Measurements from ENCODE around the gene SMIM14. TPM values are rescaled to one million over a fixed set of nuclear protein-coding genes. Genes with fewer than 3 reads are reported as not detected.
"Not testable (repeated sequence)": the region's sequence is repeated elsewhere in the genome, so short reads cannot be mapped to it uniquely, and the experiment has no call there.

SMIM14 gene
- 30.3 and 60.0 TPM in 2 replicates for total RNA-seq (2014; rRNA removed; shearing (Covaris generic))

GRCh38 chr4:39638354-39639239, at the start of gene SMIM14:
Gene SMIM14 (minus strand): TSS chr4:39638865. CDS start chr4:39605145, 33,720 bp downstream.
- DNase-seq = peak; percentile 97
- Histone ChIP-seq H3K4me3 (ENCODE audit: insufficient read depth, low read depth, low read length) (peak within 1 kb of the TSS; percentile 79), H3K27me3 (ENCODE audit: control insufficient read depth, insufficient read depth, low read length) (no peaks in the 10 kb centered on the region), H3K36me3 (replicated peaks; ENCODE audit: control insufficient read depth, insufficient read depth, low read length) (no peaks in the 10 kb centered on the region; the same call in 1 of the 2 replicates)

- H3K27me3 ChIP-seq (ENCODE audit: control insufficient read depth, insufficient read depth, low read length) = no peaks in the 10 kb centered on the region
- H3K36me3 ChIP-seq (replicated peaks; ENCODE audit: control insufficient read depth, insufficient read depth, low read length) = no peaks in the 10 kb centered on the region
- no peak for DNase-seq
- no peak overlapping the region for H3K4me3 ChIP-seq (ENCODE audit: insufficient read depth, low read depth, low read length)
Measured at GRCh38 chr4:39687014-39687413, 48.3 kb upstream of the SMIM14 start.

- Histone ChIP-seq H3K27me3 (ENCODE audit: control insufficient read depth, insufficient read depth, low read length) (no peaks in the 10 kb centered on the region), H3K4me3 (ENCODE audit: insufficient read depth, low read depth, low read length) (no peak overlapping the region), H3K36me3 (replicated peaks; ENCODE audit: control insufficient read depth, insufficient read depth, low read length) (no peaks in the 10 kb centered on the region)
- no peak for DNase-seq
Measured at GRCh38 chr4:39685990-39686389, 47.3 kb upstream of the SMIM14 start.

DNA sequence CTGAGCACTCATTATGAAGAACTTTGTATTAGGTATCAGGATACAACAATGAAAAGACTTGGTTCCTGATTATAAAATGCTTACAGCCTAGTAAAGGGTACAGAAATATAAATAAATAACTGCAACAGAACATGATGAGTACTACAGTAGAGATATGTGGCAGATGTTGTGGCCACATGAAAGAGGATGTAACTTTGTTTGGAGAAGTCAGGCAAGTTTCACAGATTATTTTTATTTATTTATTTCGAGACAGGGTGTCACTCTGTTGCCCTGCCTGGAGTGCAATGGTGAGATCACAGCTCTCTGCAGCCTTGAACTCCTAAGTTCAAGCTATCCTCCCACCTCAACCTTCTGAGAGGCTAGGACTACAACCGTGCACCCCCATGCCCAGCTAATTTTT, 43.5 kb upstream of the SMIM14 start:
- H3K27me3 ChIP-seq (ENCODE audit: control insufficient read depth, insufficient read depth, low read length) = no peaks in the 10 kb centered on the region
- H3K36me3 ChIP-seq (replicated peaks; ENCODE audit: control insufficient read depth, insufficient read depth, low read length) = no peaks in the 10 kb centered on the region
- H3K4me3 ChIP-seq (ENCODE audit: insufficient read depth, low read depth, low read length) = no peak overlapping the region
- DNase-seq = no peak

DNA sequence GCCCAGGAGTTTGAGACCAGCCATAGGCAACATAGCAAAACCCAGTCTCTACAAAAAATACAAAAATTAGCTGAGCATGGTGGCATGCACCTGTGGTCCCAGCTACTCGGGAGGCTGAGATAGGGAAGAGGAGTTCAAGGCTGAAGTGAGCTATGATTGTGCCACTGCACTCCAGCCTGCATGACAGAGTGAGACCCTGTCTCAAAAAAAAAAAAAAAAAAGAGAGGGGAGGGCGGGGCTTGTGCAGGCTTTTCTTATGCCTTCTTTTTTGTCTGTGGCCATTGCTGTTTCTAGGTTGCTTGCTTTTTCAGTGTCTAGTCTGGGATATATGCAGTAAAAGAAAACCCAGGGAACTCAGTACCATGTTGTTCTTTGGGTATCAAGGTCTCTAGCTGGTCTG, 42.3 kb upstream of the SMIM14 start:
- DNase-seq; H3K36me3 ChIP-seq (replicated peaks; ENCODE audit: control insufficient read depth, insufficient read depth, low read length); H3K4me3 ChIP-seq (ENCODE audit: insufficient read depth, low read depth, low read length); H3K27me3 ChIP-seq (ENCODE audit: control insufficient read depth, insufficient read depth, low read length): not testable (repeated sequence)

DNA sequence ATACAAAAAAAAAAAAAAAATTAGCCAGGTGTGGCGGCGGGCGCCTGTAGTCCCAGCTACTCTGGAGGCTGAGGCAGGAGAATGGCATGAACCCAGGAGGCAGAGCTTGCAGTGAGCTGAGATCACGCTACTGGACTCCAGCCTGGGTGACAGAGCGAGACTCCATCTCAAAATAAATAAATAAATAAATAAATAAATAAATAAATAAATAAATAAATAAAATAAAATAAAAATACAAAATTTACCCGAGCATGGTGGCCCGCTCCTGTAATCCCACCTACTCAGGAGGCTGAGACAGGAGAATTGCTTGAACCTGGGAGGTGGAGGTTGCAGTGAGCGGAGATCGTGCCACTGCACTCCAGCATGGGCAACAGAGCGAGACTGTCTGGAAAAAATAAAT, 37.0 kb upstream of the SMIM14 start:
- H3K27me3 ChIP-seq (ENCODE audit: control insufficient read depth, insufficient read depth, low read length); H3K4me3 ChIP-seq (ENCODE audit: insufficient read depth, low read depth, low read length); DNase-seq; H3K36me3 ChIP-seq (replicated peaks; ENCODE audit: control insufficient read depth, insufficient read depth, low read length): not testable (repeated sequence)

DNA sequence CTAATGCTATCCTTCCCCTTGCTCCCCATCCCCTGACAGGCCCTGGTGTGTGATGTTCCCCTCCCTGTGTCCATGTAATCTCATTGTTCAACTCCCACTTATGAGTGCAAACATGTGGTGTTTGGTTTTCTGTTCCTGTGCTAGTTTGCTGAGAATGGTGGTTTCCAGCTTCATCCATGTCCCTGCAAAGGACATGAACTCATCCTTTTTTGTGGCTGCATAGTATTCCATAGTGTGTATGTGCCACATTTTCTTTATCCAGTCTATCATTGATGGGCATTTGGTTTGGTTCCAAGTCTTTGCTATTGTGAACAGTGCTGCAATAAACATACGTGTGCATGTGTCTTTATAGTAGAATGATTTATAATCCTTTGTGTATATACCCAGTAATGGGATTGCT, 31.6 kb upstream of the SMIM14 start:
- not testable (repeated sequence) for H3K36me3 ChIP-seq (replicated peaks; ENCODE audit: control insufficient read depth, insufficient read depth, low read length); H3K4me3 ChIP-seq (ENCODE audit: insufficient read depth, low read depth, low read length); DNase-seq; H3K27me3 ChIP-seq (ENCODE audit: control insufficient read depth, insufficient read depth, low read length)

GRCh38 chr4:39668887-39669286, 30.2 kb upstream of the SMIM14 start:
- Histone ChIP-seq H3K4me3 (ENCODE audit: insufficient read depth, low read depth, low read length) (no peak overlapping the region), H3K27me3 (ENCODE audit: control insufficient read depth, insufficient read depth, low read length) (no peaks in the 10 kb centered on the region), H3K36me3 (replicated peaks; ENCODE audit: control insufficient read depth, insufficient read depth, low read length) (no peaks in the 10 kb centered on the region)
- DNase-seq = no peak

- no peaks in the 10 kb centered on the region for H3K36me3 ChIP-seq (replicated peaks; ENCODE audit: control insufficient read depth, insufficient read depth, low read length)
- no peaks in the 10 kb centered on the region for H3K27me3 ChIP-seq (ENCODE audit: control insufficient read depth, insufficient read depth, low read length)
- no peak for DNase-seq
- H3K4me3 ChIP-seq (ENCODE audit: insufficient read depth, low read depth, low read length) = no peak overlapping the region
Measured at GRCh38 chr4:39667706-39668105, 29.0 kb upstream of the SMIM14 start.

DNA sequence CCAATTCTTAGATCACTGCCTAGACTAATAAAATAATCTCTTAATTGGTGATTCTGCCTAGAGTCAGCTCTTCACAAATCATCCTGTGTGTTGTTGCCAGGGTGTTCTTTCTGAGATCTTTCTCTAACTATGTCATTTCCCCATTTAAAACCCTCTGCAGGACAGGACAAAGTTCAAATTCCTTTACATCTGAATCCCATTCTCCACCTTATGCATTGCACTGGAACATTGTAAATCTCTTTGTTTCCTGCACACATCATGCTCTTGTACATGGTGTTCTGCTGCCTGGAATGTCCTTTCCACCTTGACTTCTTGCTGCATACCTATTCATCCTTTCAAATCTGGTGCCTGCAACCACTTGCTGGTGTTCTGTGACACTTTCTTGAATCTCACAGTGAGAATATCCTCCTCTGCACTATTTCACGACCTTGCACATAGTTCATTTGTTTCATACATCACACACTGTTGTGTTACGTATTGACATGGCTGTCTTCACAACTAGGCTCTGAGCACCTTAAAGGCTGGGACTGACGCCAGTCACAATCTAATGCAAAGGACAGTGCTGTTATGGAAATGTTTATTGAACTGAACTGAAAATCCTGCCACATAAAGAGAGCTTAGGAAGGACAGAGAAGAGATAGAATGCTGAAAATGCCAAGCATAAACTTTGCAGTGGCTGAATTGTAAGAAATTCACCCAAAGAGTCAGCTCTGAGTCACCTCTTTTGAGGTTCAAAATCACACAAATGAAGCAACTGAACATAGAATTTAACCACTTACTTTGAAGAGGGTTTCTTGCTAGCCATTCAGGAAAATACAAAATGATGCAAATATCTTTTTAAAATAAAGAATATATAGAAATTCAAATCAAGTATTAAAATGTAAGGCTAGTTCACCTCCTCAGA, 26.4 kb upstream of the SMIM14 start:
- H3K36me3 ChIP-seq (replicated peaks; ENCODE audit: control insufficient read depth, insufficient read depth, low read length) = no peaks in the 10 kb centered on the region
- H3K4me3 ChIP-seq (ENCODE audit: insufficient read depth, low read depth, low read length) = no peak overlapping the region
- DNase-seq = no peak
- no peaks in the 10 kb centered on the region for H3K27me3 ChIP-seq (ENCODE audit: control insufficient read depth, insufficient read depth, low read length)

DNA sequence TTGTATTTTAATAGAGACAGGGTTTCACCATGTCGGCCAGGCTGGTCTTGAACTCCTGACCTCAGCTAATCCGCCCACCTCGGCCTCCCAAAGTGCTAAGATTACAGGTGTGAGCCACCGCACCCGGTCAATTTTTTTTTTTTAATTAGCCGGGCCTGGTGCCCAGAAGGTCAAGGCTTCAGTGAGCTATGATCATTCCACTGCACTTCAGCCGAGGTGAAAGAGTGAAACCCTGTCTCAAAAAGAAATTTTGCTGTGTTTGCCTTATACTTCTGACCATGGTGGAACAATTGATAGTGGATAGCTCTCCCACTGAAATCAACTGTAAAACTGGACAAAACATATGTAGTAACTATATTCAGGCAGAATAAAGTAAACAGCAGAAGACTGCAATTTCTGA, 24.0 kb upstream of the SMIM14 start:
- Histone ChIP-seq H3K36me3 (replicated peaks; ENCODE audit: control insufficient read depth, insufficient read depth, low read length) (no peaks in the 10 kb centered on the region), H3K27me3 (ENCODE audit: control insufficient read depth, insufficient read depth, low read length) (no peaks in the 10 kb centered on the region), H3K4me3 (ENCODE audit: insufficient read depth, low read depth, low read length) (no peak overlapping the region)
- no peak for DNase-seq

GRCh38 chr4:39660757-39661156, 22.1 kb upstream of the SMIM14 start:
- Histone ChIP-seq H3K36me3 (replicated peaks; ENCODE audit: control insufficient read depth, insufficient read depth, low read length) (no peaks in the 10 kb centered on the region), H3K4me3 (ENCODE audit: insufficient read depth, low read depth, low read length) (no peak overlapping the region), H3K27me3 (ENCODE audit: control insufficient read depth, insufficient read depth, low read length) (no peaks in the 10 kb centered on the region)
- DNase-seq = no peak

GRCh38 chr4:39660045-39660444, 21.4 kb upstream of the SMIM14 start:
- no peak overlapping the region for H3K4me3 ChIP-seq (ENCODE audit: insufficient read depth, low read depth, low read length)
- H3K36me3 ChIP-seq (replicated peaks; ENCODE audit: control insufficient read depth, insufficient read depth, low read length) = no peaks in the 10 kb centered on the region
- DNase-seq = no peak
- no peaks in the 10 kb centered on the region for H3K27me3 ChIP-seq (ENCODE audit: control insufficient read depth, insufficient read depth, low read length)

DNA sequence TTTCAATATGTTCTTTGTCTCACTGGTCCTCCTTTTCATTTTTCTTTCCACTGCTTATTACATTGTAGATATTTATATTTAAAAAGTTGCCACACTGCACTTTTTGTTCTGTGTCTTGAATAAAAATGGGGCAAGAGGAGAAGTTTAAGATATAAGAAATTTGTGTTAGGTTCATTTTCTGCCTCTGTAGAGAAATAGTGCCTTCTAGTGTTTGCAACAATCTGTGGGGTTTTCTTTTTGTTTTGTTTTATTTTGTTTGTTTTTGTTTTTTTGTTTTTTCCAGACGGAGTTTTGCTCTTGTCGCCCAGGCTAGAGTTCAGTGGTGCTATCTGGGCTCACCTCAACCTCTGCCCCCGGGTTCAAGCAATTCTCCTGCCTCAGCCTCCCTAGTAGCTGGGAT, 20.1 kb upstream of the SMIM14 start:
- H3K36me3 ChIP-seq (replicated peaks; ENCODE audit: control insufficient read depth, insufficient read depth, low read length) = no peaks in the 10 kb centered on the region
- H3K27me3 ChIP-seq (ENCODE audit: control insufficient read depth, insufficient read depth, low read length) = no peaks in the 10 kb centered on the region
- H3K4me3 ChIP-seq (ENCODE audit: insufficient read depth, low read depth, low read length) = no peak overlapping the region
- no peak for DNase-seq

- Histone ChIP-seq H3K36me3 (replicated peaks; ENCODE audit: control insufficient read depth, insufficient read depth, low read length) (no peaks in the 10 kb centered on the region), H3K27me3 (ENCODE audit: control insufficient read depth, insufficient read depth, low read length) (no peaks in the 10 kb centered on the region)
- DNase-seq = no peak
Measured at GRCh38 chr4:39657465-39657864, 18.8 kb upstream of the SMIM14 start.

More at GRCh38 chr4:39657465-39657864, 18.8 kb upstream of the SMIM14 start:
- H3K4me3 ChIP-seq (ENCODE audit: insufficient read depth, low read depth, low read length) = no peak overlapping the region
